GM21576 (cell line): ENCODE results near the gene COL20A1.
"Not testable (repeated sequence)": the region's sequence is repeated elsewhere in the genome, so short reads cannot be mapped to it uniquely, and the experiment has no call there.

Experiments used
- ATAC-seq: cut with Tn5 transposase; IDR thresholded peaks from one replicate; pipeline ENCODE4 v1.9.1; 2021; ENCODE audit warnings: mild to moderate bottlenecking, moderate library complexity; ENCODE audit not compliant: unreplicated experiment

Gene COL20A1

GRCh38 chr20:63290136-63290676 lies 2.8 kb upstream of the COL20A1 start:
- no peak for ATAC-seq

GRCh38 chr20:63290677-63291472 lies 2.1 kb upstream of the COL20A1 start:
- no peak for ATAC-seq

GRCh38 chr20:63291811-63292210 lies 1.2 kb upstream of the COL20A1 start:
- ATAC-seq: no peak

DNA sequence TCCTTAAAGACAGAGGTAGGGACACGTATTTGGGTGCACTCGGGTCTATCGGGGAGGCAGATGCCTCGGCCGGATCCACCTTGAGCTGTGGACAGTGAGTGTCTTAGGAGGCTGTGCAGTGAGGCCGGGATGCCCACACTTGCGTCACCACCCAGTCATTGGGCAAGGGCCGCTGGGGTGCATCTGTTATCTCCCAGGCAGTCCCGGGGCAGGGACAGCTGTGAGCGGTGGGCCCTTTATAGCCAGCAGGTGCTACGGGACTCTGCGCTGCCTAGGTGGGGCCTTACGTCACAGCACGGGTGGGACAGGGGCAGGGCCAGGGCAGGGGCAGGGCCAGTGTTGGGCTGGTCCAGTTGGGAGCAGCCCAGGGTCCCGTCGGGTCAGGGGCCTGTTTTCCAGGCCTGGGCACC lies 689 bp upstream of the COL20A1 start:
- ATAC-seq: no peak

DNA sequence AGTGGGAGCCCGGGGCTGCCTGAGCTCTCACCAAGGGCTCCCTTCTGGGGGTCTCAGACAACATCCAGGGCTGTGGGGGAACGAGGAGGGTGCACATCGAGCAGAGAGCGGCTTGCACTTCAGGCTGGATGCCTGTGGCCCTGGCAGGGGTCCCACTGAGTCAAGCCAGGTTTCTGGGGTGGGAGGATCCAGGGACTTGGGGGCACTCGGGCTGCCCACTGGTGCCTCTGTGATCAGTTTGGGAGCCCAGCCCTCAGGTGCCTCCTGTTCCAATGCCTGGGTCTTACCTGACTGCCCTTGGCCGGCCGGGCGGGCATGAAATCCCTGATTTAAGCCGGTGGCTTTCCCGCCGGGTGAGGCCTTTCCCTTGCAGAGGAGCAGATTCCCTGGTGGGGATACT lies 470 bp downstream of the COL20A1 start:
- ATAC-seq: no peak

DNA sequence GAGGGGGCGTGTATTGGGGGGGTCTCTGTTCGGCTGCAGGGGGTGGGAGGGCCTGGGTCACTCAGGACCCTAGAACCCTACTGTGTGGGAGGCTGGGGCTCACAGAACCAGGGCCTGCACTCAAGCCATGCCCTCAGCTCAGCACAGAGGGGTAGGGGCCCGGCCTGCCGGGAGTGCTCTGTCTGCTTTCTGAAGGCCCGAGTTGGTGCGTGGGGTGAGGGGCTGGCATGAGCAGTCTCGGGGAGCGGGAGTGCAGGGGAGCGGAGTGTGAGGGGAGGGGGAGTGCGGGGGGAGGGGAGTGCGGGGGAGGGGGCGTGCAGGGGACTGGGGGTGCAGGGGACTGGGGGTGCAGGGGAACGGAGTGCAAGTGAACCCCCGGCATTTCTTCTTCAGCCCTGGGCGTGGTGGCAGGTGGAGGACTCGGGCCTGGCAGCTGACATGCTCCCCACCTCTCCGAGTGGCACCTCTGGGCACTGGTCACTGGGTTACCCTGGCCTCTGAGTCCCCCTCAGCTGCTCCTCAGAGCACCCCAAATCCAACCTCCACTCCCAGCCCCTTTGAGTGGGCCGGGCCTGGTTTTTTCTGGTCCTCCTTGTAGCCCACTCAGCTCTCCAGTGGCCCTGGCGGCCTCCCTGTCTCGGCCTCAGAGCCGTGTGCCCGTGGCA lies 1.0 kb downstream of the COL20A1 start:
- ATAC-seq: no peak

GRCh38 chr20:63294536-63294900 lies 1.5 kb downstream of the COL20A1 start:
- ATAC-seq: no peak

DNA sequence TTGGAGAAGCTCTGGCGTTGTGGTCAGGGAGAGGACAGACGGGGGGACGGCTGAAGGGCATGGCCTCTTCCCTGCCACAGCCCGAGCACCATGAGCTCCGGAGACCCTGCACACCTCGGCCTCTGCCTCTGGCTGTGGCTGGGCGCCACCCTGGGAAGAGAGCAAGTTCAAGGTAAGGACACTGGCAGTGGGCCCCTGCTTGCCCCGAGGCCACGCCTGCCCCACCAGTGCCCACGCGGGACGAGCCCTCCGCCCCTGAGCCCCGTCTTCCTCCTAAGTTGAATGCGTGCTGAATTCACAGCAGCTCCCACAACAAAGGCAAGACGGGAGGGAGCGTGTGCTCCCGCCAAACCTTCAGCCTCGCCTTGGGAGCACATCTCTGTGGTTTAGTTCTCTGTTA lies 2.0 kb downstream of the COL20A1 start:
- no peak for ATAC-seq

DNA sequence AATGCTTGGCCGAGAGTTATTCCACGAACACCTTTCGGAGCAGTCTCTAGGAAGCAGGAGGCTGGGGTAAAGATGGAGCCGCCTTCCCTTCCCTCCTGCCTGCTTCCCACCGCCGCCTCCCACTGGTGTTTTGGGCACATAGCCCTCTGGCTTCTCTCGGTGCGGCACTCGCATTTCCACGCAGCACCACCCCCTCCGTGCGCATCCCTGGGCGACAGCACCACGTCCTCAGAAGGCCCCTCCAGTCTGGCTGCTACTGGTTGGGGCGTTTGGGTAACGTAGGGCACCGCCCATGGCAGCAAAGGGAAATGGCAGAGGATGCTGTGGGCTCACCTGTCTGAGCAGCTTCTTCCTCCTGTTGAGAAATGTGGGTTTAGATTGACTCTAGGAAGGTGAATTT lies 2.4 kb downstream of the COL20A1 start:
- ATAC-seq: no peak

DNA sequence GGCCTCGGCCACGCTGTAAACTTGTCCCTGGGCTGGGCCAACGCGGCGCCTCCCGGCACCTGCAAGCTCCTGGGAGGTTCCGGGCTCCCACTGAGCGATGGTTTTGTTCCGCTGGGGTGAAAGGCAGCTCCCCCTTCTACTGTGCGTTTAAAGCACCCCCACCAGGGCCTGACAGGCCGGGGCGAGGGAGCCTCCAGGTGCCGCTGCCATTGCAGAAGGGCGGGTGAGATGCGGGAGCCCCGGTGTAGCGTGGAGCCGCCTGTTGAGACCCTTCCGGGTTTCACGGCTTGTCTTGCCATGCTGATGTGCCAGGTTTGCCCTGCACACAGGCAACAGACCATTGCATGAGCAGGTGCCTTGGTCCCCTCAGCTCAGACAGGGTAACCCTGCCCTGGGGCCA lies 2.9 kb downstream of the COL20A1 start:
- ATAC-seq: no peak

DNA sequence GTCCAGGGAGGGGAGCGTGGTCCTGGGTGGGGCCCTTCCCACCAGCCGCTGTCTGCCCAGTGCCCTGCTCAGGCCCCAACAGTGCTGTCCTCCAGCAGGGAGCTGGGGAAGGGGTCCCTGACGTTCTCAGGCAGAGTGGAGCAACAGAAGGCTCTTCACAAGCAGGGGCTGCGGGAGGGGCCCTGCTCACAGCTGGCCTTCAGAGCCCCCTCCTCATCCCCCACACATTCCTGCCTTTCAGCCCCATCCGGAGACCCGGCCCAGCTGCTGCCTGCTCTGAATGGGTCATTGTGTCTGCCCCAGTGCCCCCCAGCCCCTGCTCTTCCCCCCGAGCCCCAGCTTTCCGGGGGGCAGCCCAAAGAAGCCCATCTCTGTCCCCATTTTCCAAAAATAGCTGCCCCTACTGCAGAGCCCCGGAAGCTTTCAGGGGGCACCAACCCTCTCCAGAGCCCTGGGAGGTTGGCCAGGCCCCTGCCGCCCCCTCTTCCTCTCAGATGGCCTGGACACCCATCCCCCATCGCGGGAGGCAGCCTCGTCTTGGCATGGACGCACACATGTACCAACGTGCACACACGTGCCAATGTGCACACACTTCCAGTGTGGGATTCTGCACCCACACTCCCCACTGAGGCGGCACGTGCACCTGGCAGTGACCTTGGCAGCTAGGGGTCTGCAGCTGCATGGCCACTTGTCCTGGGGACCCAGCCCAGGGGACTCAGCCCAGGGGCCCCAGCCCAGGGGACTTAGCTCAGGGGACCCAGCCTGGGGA lies 3.7 kb downstream of the COL20A1 start:
- no peak for ATAC-seq

DNA sequence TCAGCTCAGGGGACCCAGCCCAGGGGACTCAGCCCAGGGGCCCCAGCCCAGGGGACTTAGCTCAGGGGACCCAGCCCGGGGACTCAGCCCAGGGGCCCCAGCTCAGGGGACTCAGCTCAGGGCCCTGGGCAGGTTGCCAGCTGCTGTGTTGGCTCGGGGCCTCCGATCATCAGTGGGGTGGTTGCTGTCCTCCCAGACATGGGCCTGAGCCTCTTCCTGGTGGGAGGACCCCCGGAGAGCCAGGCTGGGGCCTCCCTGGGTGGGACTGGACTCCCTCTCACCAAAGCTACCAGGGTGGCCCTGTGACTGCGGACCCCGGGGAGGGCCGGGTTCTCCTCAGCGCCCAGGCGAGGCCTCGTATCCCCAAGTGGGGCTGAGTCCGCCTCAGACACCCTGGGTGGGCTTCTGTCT lies 4.4 kb downstream of the COL20A1 start:
- no peak for ATAC-seq

GRCh38 chr20:63297796-63298572 lies 5.0 kb downstream of the COL20A1 start:
- no peak for ATAC-seq

GRCh38 chr20:63298731-63299312 lies 5.8 kb downstream of the COL20A1 start:
- no peak for ATAC-seq

- ATAC-seq: no peak
Measured at GRCh38 chr20:63301671-63302070, 8.7 kb downstream of the COL20A1 start.

DNA sequence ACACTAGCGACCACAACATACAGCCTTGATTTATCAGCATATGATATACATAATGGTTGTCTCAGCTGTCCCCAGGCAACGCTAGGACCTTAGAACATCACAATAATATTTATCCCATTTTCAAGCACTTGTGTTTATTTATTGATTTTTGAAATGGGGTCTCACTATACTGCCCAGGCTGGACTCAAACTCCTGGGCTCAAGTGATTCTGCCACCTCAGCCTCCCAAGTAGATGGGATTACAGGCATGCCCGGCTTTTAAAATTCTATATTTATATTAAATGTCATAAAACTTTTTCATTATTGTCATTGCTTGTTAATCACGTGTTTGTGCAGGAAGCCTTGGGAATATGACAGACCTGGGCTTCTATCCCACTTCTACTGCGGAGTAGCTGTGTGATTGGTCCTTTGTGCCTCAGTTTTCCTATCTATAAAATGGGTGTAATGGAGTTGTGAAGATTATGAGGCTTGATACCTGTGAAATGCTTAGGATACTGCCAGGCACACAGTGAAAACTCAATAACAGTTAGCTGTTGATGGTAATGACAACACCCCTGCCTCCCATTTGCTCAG lies 10.2 kb downstream of the COL20A1 start:
- ATAC-seq: no peak

GRCh38 chr20:63305393-63305792 lies 12.4 kb downstream of the COL20A1 start:
- ATAC-seq: no peak

- ATAC-seq: not testable (repeated sequence)
Measured at GRCh38 chr20:63305933-63306672, 13.1 kb downstream of the COL20A1 start.
